ENCODE results near the gene MSH5.
"Not testable (repeated sequence)": the region's sequence is repeated elsewhere in the genome, so short reads cannot be mapped to it uniquely, and the experiment has no call there.

The MSH5 gene

GRCh38 chr6:31778999-31779885 lies 39.4 kb downstream of the MSH5 start:
- H3K9me3 Mint-ChIP-seq, result no peaks in the 10 kb centered on the region
- H3K36me3 Mint-ChIP-seq (ENCODE audit: low read depth), result peaks cover 63% of the 10 kb centered on the region
- no peak overlapping the region for H3K27ac Mint-ChIP-seq
- peaks cover 37% of the 10 kb centered on the region for H3K4me1 Mint-ChIP-seq (ENCODE audit: low read depth)
- peaks cover 4% of the 10 kb centered on the region for H3K27me3 Mint-ChIP-seq
- intact Hi-C loops (cut with micrococcal nuclease), result no loop called here
- H3K4me3 Mint-ChIP-seq, result no peak overlapping the region

- H3K36me3 Mint-ChIP-seq (ENCODE audit: low read depth), result peaks cover 69% of the 10 kb centered on the region
- H3K4me3 Mint-ChIP-seq, result no peak overlapping the region
- H3K27me3 Mint-ChIP-seq, result peaks cover 4% of the 10 kb centered on the region
- intact Hi-C loops (cut with micrococcal nuclease), result no loop called here
- H3K27ac Mint-ChIP-seq, result no peak overlapping the region
- H3K9me3 Mint-ChIP-seq, result no peaks in the 10 kb centered on the region
- peaks cover 37% of the 10 kb centered on the region for H3K4me1 Mint-ChIP-seq (ENCODE audit: low read depth)
These were observed 40.1 kb downstream of the MSH5 start for GRCh38 chr6:31779908-31780307.

- Mint-ChIP-seq H3K4me1 (ENCODE audit: low read depth) (peaks cover 29% of the 10 kb centered on the region), H3K27ac (no peak overlapping the region), H3K9me3 (no peaks in the 10 kb centered on the region), H3K4me3 (no peak overlapping the region), H3K27me3 (peaks cover 4% of the 10 kb centered on the region), H3K36me3 (ENCODE audit: low read depth) (peaks cover 77% of the 10 kb centered on the region)
- intact Hi-C loops (cut with micrococcal nuclease), result no loop called here
These were observed 40.9 kb downstream of the MSH5 start for GRCh38 chr6:31780507-31781243.

GRCh38 chr6:31781244-31782125 lies 41.7 kb downstream of the MSH5 start:
- Mint-ChIP-seq H3K4me3 (no peak overlapping the region), H3K27me3 (peaks cover 1% of the 10 kb centered on the region), H3K9me3 (no peaks in the 10 kb centered on the region), H3K36me3 (ENCODE audit: low read depth) (peaks cover 85% of the 10 kb centered on the region), H3K27ac (no peak overlapping the region), H3K4me1 (ENCODE audit: low read depth) (peaks cover 21% of the 10 kb centered on the region)
- intact Hi-C loops (cut with micrococcal nuclease), result no loop called here

- intact Hi-C loops (cut with micrococcal nuclease), result no loop called here
- Mint-ChIP-seq H3K4me3 (no peak overlapping the region), H3K36me3 (ENCODE audit: low read depth) (peaks cover 93% of the 10 kb centered on the region), H3K27ac (no peak overlapping the region), H3K27me3 (no peaks in the 10 kb centered on the region), H3K4me1 (ENCODE audit: low read depth) (peaks cover 13% of the 10 kb centered on the region), H3K9me3 (no peaks in the 10 kb centered on the region)
These were observed 42.5 kb downstream of the MSH5 start for GRCh38 chr6:31782126-31782855.

GRCh38 chr6:31784098-31784925 lies 44.5 kb downstream of the MSH5 start:
- Mint-ChIP-seq H3K9me3 (no peaks in the 10 kb centered on the region), H3K4me3 (no peak overlapping the region), H3K27me3 (no peaks in the 10 kb centered on the region), H3K4me1 (ENCODE audit: low read depth) (peaks cover 4% of the 10 kb centered on the region), H3K27ac (no peak overlapping the region), H3K36me3 (ENCODE audit: low read depth) (peaks cover 84% of the 10 kb centered on the region)
- intact Hi-C loops (cut with micrococcal nuclease), result no loop called here

- intact Hi-C loops (cut with micrococcal nuclease), result no loop called here
- Mint-ChIP-seq H3K4me1 (ENCODE audit: low read depth) (peaks cover 11% of the 10 kb centered on the region), H3K27ac (no peak overlapping the region), H3K9me3 (no peaks in the 10 kb centered on the region), H3K4me3 (no peak overlapping the region), H3K36me3 (ENCODE audit: low read depth) (peaks cover 83% of the 10 kb centered on the region), H3K27me3 (no peaks in the 10 kb centered on the region)
These were observed 45.7 kb downstream of the MSH5 start for GRCh38 chr6:31785475-31785874.

- intact Hi-C loops (cut with micrococcal nuclease), result loop anchor here (5.0 kb wide), 1 partner anchor 41 kb away; no protein-coding TSS in a partner anchor
- peaks cover 71% of the 10 kb centered on the region for H3K36me3 Mint-ChIP-seq (ENCODE audit: low read depth)
- H3K4me1 Mint-ChIP-seq (ENCODE audit: low read depth), result peaks cover 56% of the 10 kb centered on the region
- H3K4me3 Mint-ChIP-seq, result no peak overlapping the region
- peak overlapping the region; percentile 88 for H3K27ac Mint-ChIP-seq
- no peaks in the 10 kb centered on the region for H3K9me3 Mint-ChIP-seq
- no peaks in the 10 kb centered on the region for H3K27me3 Mint-ChIP-seq
These were observed 51.7 kb downstream of the MSH5 start for GRCh38 chr6:31791324-31792089.

- intact Hi-C loops (cut with micrococcal nuclease), result loop anchor here (5.0 kb wide), 1 partner anchor 40 kb away; no protein-coding TSS in a partner anchor
- H3K27ac Mint-ChIP-seq, result no peak overlapping the region
- H3K9me3 Mint-ChIP-seq, result no peaks in the 10 kb centered on the region
- no peak overlapping the region for H3K4me3 Mint-ChIP-seq
- H3K27me3 Mint-ChIP-seq, result no peaks in the 10 kb centered on the region
- peaks cover 69% of the 10 kb centered on the region for H3K36me3 Mint-ChIP-seq (ENCODE audit: low read depth)
- peaks cover 56% of the 10 kb centered on the region for H3K4me1 Mint-ChIP-seq (ENCODE audit: low read depth)
These were observed 52.2 kb downstream of the MSH5 start for GRCh38 chr6:31792090-31792374.

GRCh38 chr6:31792761-31793171 lies 53.0 kb downstream of the MSH5 start:
- H3K4me1 Mint-ChIP-seq (ENCODE audit: low read depth), result peaks cover 56% of the 10 kb centered on the region
- peak overlapping the region; percentile 18 for H3K27ac Mint-ChIP-seq
- H3K9me3 Mint-ChIP-seq, result no peaks in the 10 kb centered on the region
- peaks cover 69% of the 10 kb centered on the region for H3K36me3 Mint-ChIP-seq (ENCODE audit: low read depth)
- H3K27me3 Mint-ChIP-seq, result no peaks in the 10 kb centered on the region
- intact Hi-C loops (cut with micrococcal nuclease), result loop anchor here (5.0 kb wide), 1 partner anchor 40 kb away; no protein-coding TSS in a partner anchor
- H3K4me3 Mint-ChIP-seq, result no peak overlapping the region

GRCh38 chr6:31793927-31794245 lies 54.1 kb downstream of the MSH5 start:
- Mint-ChIP-seq H3K36me3 (ENCODE audit: low read depth) (peaks cover 77% of the 10 kb centered on the region), H3K27ac (peak overlapping the region; percentile 96), H3K4me1 (ENCODE audit: low read depth) (peaks cover 56% of the 10 kb centered on the region)
- not testable (repeated sequence) for H3K9me3 Mint-ChIP-seq, H3K4me3 Mint-ChIP-seq, H3K27me3 Mint-ChIP-seq
- intact Hi-C loops (cut with micrococcal nuclease), result loop anchor here (2.0 to 5.0 kb wide), 2 partner anchors 21 to 38 kb away; partner anchors contain the start of genes HSPA1A and HSPA1L

- peaks cover 51% of the 10 kb centered on the region for H3K4me1 Mint-ChIP-seq (ENCODE audit: low read depth)
- H3K27me3 Mint-ChIP-seq, result no peaks in the 10 kb centered on the region
- no peaks in the 10 kb centered on the region for H3K9me3 Mint-ChIP-seq
- intact Hi-C loops (cut with micrococcal nuclease), result loop anchor here (2.0 to 5.0 kb wide), 2 partner anchors 20 to 38 kb away; partner anchors contain the start of genes HSPA1A and HSPA1L
- H3K27ac Mint-ChIP-seq, result peak overlapping the region; percentile 96
- H3K4me3 Mint-ChIP-seq, result peak overlapping the region; percentile 95
- H3K36me3 Mint-ChIP-seq (ENCODE audit: low read depth), result peaks cover 76% of the 10 kb centered on the region
These were observed 54.6 kb downstream of the MSH5 start for GRCh38 chr6:31794294-31794865.
